Measurements from ENCODE around the gene TFPI.
"Not testable (repeated sequence)": the region's sequence is repeated elsewhere in the genome, so short reads cannot be mapped to it uniquely, and the experiment has no call there.

GRCh38 chr2:187516630-187517510 is 37.4 kb downstream of the TFPI start:
- TF ChIP-seq CTCF (conservative IDR thresholded peaks at IDR 0.05 in 1 of 2, IDR thresholded peaks at IDR 0.05 in 1 of 2; ENCODE audit: low read depth in 1 of 2, low read length in 2 of 2); EZH2 (IDR thresholded peaks at IDR 0.05; ENCODE audit: low read length, missing control alignments): not testable (repeated sequence)

Data from fibroblast of lung (primary cell).